Stimulated activated CD4-positive, alpha-beta T cell treated with anti-CD3 and anti-CD28 coated beads, TNF-alpha, amount 100 ng/mL, for 48 hours (primary cell): ENCODE data around the gene THAP3.

Experiments used
- DNase-seq, 3 donors: peaks; one replicate each; pipeline ENCODE4 v3.0.0-alpha.2; 2020; ENCODE audit warnings: low read depth in 3 of 3

THAP3 gene

DNA sequence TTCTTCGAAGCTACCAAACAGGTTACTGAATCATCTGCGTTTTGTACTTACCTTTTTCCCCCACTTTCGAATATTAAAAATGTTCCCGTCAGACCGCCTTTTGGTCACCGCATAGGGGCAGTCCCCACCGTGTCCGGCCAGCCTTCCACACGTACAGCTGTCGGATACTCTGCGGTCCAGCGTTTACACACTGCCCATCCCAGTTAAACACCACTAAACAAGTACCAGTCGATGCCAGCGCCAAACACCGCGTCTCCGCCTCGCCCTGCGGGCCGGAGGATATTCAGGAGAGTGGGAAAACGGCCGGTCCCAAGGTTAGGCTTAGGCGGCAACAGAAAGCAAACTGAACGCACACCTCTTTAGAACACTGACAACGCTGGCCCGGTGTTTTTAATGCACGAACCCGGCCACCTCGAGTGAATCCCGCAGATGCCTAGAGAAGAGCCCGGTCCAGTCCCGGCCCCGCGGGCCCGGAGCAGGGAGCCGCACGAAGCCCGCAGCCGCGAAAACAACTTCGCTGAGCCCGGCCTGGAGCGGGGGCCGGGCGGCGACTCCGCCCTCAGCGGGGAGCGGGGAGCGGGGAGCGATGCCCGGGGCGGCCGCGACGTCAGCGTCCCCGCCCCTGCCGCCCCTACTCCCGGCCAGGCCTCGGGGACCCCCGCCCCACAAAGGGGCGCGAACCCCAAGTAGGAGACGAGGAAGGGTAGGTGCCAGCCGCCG, 11.9 kb upstream of the THAP3 start:
- peak in 1 of 3 donors; percentile 24 for DNase-seq

DNA sequence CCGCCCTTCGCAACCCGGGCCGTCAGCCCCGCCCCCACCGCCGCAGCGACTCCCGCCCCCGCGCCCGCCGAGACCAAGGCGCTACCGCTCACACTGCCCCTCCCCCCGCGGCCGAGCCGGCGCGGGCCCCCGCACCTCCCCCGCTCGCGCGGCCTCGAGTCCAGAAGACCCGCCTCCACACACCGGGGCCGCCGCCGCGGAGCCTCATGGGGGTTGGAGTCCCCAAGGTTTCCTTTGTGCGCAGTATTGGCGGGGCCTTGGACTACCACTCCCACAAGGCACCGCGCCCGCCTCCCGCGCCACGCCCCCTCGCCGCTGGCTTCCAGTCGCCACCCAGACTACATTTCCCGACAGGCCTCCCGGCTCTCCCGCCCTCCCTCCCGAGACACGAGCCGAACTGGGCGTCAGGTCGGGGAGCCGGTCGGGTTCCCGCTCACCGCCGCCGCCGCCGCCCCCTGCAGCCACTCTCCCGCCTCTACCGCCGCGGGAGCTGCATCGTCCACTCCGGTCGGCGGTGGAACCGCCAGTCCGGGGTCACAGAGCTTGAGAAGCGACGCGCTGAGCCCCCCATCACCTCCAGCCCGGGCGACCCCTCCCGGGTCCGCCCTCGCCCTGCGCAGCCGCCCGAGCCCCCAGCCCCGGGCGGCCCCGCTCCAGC, 11.2 kb upstream of the THAP3 start, which contains the start of gene PHF13:
Gene PHF13, plus strand, starts transcription at position 371 of the 658 bp plus-strand sequence. CDS start 336 bp downstream, outside the sequence.
- peak; percentile 99 to 100 (median 99) for DNase-seq

DNA sequence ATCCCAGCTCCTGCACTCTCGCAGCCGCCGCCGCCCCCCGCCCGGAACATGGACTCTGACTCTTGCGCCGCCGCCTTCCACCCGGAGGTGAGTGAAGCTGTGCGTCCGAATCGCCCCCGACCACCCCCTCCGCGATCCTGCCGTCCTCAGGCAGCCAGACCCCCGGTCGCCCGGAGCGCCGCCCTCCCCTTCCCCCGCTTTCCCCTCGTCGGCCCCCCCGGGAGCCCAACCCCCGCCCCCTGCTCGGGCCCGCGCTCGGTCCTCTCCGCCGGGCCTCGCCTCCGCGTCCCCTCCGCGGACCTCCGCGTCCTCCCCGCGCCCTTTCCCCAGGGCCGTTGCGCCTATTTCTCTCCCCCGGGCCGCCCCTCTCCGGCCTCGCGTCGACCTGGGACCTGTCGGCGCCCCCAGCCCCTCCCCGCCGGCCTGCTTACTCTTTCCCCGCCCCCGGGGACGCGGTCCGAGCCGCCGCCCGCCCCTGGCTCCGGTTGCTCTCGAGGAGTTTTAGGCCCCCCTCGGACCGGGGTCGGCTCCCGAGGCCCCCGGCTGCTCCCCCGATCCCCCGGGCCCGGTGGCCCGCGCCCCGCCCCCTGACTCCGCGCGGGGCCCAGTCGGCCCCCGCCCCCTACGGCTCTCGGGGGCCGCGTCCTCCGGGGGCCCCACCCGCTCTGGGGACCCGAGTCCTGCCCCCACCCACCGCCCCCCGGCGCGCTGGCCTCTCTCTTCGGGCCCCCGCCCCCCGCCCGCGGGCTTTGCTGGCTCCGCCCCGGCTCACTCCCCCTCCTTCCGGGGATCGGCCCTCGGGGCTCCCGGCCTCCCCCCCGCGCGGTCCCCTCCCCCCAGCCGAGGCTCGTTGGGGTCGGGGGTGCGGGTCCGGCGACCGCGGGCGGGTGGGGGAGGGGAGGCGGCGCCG, 10.4 kb upstream of the THAP3 start:
- DNase-seq, result peak in 1 of 3 donors; percentile 63

DNA sequence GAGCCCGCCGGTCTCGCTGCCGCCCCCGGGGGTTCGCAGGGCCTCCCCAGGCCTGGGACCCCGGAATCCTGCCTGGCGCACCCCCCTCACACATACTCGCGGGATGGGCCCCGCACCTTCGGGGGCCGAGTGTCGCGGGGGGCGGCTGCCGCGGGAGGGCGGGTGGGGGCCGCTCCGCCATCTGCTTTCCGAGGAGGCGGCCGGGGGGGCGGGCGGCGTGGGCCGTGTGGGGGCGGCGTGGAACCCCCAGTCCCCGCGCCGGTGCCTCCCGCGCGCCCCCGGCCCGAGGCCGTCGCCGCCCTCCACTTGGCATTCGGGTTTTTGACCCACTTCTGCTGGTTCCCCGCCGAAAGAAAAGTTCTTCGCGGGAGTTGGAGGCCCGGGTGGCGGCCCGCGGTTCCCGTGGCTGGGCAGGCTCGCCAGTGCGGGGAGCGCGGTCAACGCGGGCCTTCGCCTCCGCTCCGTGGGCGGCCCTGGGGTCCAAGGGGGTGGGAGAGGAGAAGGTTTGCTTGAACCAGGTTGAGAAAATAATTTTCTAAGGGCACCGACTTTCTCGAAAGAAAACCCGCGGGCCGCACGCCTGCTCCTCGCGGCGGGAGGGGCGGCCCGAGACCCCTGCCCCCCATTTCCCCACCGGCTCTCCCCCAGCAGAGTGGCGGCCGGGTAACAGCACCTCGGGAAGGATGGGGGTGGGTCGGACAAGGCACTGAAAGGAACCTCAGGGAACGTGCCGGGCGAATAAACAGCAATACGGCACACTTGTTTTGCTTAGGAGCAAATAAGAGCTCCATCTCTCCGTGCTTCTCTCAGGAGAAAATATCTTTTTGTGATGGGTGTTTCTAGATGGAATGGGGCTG, 9.5 kb upstream of the THAP3 start:
- no peak for DNase-seq

DNA sequence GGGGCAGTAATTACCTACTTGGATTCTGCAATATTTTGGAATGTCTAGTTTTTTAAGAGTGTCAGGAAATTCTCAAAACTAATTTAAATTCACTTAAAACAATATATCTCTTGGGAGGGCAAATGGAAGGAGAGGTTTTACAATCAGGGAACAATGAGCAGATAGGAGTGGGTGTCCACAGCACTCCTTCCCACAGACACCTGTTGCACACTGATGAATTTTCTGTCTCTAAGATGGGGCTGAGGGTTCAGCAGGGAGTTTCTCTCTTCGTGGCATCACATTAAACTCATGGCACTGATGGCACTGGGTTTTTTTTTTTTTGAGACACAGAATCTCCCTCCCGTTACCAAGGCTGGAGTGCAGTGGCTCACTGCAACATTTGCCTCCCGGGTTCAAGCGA, 5.6 kb upstream of the THAP3 start:
- DNase-seq, result no peak

GRCh38 chr1:6621429-6622391, 3.0 kb upstream of the THAP3 start:
- no peak for DNase-seq

DNA sequence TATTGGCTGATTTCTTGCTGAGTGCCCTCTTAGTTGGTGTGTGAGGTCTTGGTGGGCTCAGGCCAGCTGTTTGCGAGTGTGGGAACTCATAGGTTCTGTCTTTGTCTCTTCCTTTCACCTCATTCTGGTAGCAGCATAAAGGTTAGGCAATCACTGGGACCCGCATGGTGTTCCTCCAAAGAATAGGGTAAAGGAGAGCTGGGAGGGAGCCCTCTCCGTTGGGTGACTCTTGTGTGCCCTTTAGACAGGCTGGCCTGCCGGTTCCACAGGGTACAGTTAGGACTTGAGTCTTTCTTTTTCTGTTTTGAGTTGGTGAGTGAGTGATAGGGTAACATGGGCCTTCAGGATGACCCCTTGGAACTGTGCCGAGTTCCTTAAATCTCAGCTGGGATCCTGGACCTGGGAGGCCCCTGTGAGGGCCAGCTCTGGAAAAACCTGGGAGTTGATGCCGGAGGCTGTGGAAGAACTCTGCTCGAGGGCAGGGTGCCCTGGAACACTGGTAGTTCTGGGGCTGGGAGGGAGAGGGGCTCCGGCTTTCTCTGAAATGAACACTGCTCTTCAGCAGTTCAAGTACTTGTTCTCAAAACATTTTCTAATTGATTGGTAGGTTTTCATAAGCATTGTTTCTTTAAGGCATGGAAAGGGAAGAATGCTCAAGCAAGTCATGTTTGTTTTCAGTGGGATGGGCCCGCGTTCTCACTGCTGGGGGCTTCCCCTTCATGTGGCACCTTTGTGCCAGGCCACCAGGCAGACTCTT, 2.1 kb upstream of the THAP3 start:
- no peak for DNase-seq

DNA sequence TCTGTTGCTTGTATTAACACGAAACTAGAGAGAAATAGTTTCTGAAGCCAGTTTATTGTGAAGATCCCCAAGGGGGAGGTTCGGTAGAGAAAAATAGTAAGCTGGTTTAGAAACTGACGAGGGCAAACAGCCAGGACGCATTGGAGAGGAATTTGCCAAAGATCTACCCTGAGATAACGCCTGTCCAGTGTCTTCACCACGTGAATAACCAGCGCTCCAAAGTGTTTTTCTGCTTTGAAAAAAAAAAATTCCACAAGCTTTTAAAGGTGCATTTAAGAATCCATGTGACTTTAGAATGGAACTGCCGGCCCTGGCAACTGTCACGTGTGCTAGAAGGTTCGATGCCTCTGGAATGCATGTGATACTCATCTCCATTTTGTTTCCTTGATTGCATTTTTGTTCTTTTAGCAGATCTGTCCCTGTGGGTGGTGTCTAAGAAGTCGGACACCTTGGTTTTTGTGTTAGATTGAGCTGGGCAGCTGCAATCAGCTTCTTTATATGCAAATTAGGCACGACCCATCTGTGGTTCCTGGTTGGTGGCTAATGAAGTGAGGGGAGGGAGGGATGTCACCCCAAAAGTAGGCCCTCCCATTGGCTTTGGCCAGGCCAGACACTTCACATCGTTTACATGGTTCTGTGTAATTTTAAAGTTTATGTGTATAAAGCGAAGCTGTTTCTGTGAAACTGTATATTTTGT, 1.3 kb upstream of the THAP3 start:
- no peak for DNase-seq

- DNase-seq, result peak in 1 of 3 donors; percentile 7
These were observed 999 bp downstream of the THAP3 start for GRCh38 chr1:6625584-6626149.

DNA sequence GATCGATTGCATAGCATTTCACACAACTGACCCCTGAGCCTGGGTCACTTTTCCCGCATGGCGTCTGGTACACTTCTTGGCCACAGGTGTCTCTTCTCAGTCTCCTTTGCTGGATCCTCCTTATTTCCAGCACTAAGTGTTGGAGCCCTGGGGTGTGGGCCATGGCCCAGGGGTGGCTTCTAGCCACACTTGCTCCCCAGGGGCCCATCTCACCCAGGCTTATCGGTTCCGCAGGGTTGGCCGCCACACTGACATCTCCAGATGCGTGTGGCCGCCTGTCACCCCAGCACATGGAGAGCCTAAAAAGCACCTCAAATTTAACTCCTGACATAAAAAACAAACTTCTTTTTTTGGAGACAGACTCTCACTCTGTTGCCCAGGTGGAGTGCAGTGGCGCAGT, 2.4 kb downstream of the THAP3 start:
- no peak for DNase-seq

- no peak for DNase-seq
These were observed 3.3 kb downstream of the THAP3 start for GRCh38 chr1:6627841-6628545.

GRCh38 chr1:6628971-6629479, 4.4 kb downstream of the THAP3 start:
- no peak for DNase-seq

DNA sequence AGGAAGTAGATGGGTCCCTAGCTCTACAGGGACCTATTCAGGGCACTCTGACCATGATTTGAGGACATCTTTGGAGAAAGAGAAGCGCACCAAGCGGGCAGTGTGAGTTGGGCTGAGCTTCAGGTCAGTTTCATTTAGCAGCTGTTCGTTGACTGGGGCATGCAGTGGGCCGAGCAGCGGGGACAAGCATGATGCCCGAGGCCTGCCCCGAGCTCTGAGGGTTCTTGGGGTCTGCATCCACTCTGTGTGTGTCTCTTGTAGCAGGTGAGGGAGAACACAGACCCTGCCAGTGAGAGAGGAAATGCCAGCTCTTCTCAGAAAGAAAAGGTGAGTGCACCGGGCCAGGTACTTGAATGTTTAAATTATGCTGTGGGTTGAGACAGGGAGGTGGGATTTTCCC, 5.4 kb downstream of the THAP3 start:
- DNase-seq, result no peak

- no peak for DNase-seq
These were observed 6.4 kb downstream of the THAP3 start for GRCh38 chr1:6631058-6631457.

DNA sequence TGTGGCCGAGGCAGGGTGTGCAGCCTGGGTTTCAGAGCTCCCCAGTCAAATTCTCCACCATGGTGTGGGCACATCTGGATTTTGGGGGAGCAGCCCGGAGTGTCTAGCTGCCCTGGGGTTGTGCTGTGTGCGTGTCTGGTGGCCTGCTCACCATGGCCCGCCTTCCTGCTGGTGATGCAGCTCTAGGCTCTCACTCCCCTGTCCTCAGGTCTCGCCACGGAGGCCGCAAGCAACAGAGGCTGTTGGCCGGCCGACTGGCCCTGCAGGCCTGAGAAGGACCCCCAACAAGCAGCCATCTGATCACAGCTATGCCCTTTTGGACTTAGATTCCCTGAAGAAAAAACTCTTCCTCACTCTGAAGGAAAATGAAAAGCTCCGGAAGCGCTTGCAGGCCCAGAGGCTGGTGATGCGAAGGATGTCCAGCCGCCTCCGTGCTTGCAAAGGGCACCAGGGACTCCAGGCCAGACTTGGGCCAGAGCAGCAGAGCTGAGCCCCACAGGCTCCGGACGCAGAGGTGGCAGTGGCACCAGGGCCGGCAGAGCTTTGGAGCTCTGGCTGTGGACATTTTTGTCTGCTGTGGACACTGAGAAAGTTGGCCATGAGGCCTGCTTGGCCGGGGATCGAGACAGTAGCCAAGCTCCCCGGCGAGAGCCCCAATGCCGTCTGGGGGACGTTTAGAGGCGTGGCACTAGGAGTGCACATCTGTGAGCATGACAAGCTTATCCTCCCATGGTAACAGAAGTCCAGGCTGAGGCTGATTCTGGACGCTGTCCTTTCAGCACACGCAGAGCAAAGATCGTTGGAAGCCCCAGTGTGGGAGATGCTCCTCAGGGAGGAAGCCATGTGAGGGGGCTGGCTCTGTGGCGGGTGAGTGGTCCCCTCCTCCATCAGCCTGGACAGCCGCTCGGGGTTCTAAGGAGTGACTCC, 8.2 kb downstream of the THAP3 start:
- DNase-seq, result no peak

GRCh38 chr1:6634371-6635052, 9.8 kb downstream of the THAP3 start:
- peak in 1 of 3 donors; percentile 18 for DNase-seq
